DOHH2 (cell line): ENCODE measurements around the gene MID1.

Experiments
- EZH2phosphoT487 ChIP-seq: fragments of 200-600 bp; sonication (generic); IDR thresholded peaks from 2 replicates; pipeline ENCODE4 v1.6.1; 2017; ENCODE audit warnings: borderline replicate concordance, mild to moderate bottlenecking, antibody characterized with exemption, low read length, moderate library complexity, mixed read lengths
- TF ChIP-seq, protein P1 (sequence below): fragments of 200-600 bp; sonication (generic); IDR thresholded peaks from one replicate; pipeline ENCODE4 v1.5.1; 2014; ENCODE audit warnings: antibody characterized with exemption, mild to moderate bottlenecking, low read depth, low read length; ENCODE audit not compliant: poor library complexity, severe bottlenecking

DNA sequence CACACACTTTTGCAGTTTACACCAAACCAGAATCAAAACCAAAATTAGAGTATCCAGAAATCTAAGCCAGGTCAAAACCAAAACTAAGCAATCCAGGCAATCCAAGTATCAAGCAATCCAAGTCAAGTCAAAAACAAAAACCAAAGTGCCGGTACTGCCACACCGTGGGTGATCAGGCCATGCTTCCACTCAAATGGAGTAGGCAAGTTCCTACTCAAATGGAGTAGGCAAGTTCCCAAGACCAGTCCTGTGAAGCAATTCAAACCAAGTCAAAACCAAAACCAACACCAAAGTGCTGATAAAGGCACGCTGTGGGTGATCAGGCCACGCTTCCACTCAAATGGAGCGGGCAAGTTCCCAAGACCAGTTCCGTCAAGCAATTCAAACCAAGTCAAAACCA is 31.3 kb downstream of the MID1 start:
- TF ChIP-seq, protein P1, sequence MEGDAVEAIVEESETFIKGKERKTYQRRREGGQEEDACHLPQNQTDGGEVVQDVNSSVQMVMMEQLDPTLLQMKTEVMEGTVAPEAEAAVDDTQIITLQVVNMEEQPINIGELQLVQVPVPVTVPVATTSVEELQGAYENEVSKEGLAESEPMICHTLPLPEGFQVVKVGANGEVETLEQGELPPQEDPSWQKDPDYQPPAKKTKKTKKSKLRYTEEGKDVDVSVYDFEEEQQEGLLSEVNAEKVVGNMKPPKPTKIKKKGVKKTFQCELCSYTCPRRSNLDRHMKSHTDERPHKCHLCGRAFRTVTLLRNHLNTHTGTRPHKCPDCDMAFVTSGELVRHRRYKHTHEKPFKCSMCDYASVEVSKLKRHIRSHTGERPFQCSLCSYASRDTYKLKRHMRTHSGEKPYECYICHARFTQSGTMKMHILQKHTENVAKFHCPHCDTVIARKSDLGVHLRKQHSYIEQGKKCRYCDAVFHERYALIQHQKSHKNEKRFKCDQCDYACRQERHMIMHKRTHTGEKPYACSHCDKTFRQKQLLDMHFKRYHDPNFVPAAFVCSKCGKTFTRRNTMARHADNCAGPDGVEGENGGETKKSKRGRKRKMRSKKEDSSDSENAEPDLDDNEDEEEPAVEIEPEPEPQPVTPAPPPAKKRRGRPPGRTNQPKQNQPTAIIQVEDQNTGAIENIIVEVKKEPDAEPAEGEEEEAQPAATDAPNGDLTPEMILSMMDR: no peak
- TF ChIP-seq EZH2phosphoT487: no peak
